Hematopoietic multipotent progenitor cell (in vitro differentiated cells): ENCODE data around the gene TENM4. TPM values are rescaled to one million over a fixed set of nuclear protein-coding genes. Genes with fewer than 3 reads are reported as not detected.

ENCODE experiments used
- DNase-seq, 3 donors: peaks; one replicate each; pipeline ENCODE4 v3.0.0-alpha.2; 2011 to 2015; ENCODE audit warnings: low read depth in 2 of 3, low spot score in 2 of 3
- total RNA-seq: library from RNA; depleted of rRNA; stranded (reverse); fragments of >200 nt; gene quantifications from one replicate; pipeline ENCODE4 v1.2.3, GENCODE V29; 2012

Gene TENM4
- total RNA-seq, 1 donor: under 0.01 TPM

- DNase-seq: no peak
Measured at GRCh38 chr11:79045018-79045799, 395.6 kb downstream of the TENM4 start.

GRCh38 chr11:79044201-79044600 lies 396.6 kb downstream of the TENM4 start:
- no peak for DNase-seq

- DNase-seq: no peak
Measured at GRCh38 chr11:79043726-79044125, 397.1 kb downstream of the TENM4 start.

GRCh38 chr11:79042824-79043223 lies 398.0 kb downstream of the TENM4 start:
- no peak for DNase-seq

DNA sequence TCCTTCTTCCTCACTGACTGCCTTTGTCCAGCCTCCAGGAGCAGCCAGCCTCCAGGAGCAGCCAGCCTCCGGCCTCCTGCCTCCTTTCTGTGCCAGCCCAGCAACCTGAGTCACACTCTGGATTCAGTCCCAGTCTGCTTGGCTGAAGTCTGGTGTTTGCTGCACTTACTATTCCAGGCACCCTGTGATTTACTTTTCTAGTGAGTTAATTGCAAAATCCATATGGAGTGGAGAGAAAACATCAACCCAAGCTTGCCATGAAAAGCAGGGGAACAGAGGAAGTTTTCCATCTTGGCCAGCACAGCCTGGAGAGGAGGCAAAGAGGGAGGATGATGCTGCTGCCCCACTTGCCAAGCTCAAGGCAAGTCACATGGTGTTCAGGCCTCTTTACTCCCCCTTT lies 400.5 kb downstream of the TENM4 start:
- DNase-seq: no peak

DNA sequence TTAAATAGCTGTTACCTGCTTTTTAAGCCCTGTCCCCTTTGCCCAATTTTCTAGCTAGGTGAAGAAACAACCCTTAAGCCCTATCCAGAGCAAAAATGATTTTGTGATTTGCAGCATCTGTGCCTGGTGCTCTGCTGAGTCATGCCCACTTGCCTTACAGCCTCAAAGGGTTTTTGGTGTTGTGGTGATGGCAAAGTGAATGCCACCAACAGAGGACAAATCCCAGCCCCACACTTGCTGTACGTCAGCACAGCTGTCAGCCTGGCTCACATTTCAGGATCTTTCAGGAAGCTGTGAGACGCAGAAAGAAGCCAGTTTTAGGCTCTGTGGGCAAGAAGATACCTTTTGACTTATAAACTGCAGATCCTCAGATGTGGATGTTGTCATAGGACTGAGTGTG lies 401.7 kb downstream of the TENM4 start:
- DNase-seq: no peak

- DNase-seq: no peak
Measured at GRCh38 chr11:79035881-79036280, 404.9 kb downstream of the TENM4 start.

DNA sequence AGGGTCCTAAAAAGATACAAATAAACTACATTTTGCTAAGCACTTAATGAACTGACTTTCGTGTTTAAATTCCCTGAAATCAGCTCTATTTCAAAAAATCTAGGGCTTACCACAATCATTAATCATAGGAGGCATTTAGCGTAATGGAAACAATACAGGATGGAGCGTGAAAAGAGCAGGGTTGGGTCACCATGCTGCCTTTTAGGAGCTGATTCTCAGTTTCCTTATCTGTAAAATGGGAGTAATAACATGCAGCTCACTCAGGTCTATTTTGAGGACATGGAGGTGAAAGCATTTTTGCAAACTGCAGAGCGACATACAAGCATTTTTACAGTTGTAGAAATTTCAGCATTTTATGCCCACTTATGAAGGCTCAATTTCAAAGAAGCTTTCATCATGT lies 407.0 kb downstream of the TENM4 start:
- DNase-seq: no peak

- no peak for DNase-seq
Measured at GRCh38 chr11:79030448-79030847, 410.4 kb downstream of the TENM4 start.

- DNase-seq: peak in 1 of 3 donors; percentile 16
Measured at GRCh38 chr11:79028225-79028624, 412.6 kb downstream of the TENM4 start.

DNA sequence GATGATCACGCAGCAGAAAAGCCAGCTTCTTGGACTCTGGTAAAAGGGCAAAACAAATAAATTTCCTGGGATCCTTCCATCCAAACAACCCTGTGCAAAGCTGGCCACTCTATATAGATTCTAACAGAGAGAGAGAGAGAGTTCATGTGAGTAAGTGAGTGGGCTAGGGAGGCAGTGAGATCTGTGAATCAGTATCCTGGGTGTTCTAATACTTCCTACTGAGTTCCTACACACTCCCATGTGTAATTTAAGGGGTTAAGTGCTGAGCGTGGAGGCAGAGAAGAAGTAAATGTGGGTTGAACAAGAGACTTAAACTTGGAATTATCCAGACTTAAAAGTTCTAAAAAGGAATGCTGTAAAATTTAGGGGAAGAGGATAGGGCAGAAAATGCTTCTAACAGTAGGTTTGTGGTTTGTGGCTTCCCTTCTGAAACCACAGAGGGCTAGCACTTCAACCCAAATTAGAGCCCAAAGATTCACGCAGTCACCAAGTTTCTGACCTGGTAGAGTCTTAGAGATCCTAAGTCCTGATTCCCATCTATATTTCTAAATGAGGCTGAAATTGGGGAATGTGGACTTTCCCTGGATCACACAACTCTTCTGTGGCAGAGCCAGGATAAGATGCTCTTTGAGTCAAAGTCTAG lies 413.9 kb downstream of the TENM4 start:
- peak in 2 of 3 donors; percentile 13 to 42 for DNase-seq

DNA sequence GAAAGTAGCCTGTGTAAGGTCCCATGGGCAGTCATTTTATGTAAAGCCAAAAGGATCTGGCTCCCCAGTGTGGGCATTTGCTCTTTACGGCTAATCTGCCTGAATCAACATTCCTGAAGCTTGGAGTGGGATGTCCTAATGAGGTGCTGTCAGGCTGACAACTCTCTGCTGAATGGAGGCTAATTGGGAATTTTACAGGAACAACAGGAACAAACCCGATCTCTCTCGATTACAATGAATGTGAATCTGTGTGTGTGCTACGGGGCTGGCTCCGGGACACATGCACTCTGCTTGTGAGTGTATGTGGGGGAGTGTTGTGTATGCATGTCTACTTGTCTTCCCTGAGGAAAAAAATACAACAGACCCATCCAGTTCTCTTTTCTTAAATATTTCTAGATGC lies 415.2 kb downstream of the TENM4 start:
- no peak for DNase-seq

GRCh38 chr11:79025097-79025496 lies 415.7 kb downstream of the TENM4 start:
- DNase-seq: no peak

DNA sequence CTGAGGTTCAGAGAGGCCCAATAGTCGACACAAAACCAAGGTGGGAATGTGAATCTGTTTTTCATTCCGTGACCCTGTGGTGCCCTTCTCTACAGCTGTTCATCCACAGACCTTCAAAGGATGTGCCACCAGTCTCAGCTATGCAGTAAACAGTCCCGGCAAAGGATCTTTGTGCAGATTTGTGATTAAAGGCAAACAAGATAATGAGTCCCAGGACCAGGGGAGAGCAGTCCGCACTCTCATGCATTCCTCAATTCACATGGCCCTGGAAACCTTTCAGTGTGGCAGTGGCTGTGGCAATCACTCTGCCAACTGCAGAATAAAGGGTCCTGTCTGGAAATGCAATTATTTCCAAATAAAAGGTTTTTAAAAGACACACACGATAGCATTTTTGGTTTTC lies 418.6 kb downstream of the TENM4 start:
- no peak for DNase-seq

GRCh38 chr11:79021601-79022000 lies 419.2 kb downstream of the TENM4 start:
- DNase-seq: no peak

- no peak for DNase-seq
Measured at GRCh38 chr11:79019975-79020374, 420.9 kb downstream of the TENM4 start.

- no peak for DNase-seq
Measured at GRCh38 chr11:79019277-79019676, 421.6 kb downstream of the TENM4 start.

DNA sequence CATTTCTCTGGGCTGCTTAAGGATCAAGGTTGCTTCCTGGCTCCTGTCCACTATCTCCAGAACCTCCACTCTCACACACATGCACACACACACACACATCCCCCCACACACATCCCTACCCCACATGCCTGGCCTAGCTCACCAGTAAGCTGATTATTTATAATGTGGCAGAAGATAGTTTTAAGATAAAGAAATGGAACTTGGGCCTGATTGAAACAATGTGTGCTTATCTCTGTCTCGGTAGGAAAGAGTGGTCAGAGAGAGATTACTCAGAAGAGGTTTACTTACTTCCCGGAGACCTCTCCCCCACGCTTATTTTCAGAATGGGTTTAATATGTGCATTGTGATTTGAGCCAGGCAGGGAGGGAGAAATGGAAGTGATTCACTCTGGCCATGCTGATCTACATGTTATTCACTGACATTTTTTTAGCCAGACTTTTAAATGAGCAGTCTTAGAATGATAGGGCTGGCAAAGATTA lies 422.4 kb downstream of the TENM4 start:
- peak in 2 of 3 donors; percentile 10 to 13 for DNase-seq

- no peak for DNase-seq
Measured at GRCh38 chr11:79017811-79018210, 423.0 kb downstream of the TENM4 start.

DNA sequence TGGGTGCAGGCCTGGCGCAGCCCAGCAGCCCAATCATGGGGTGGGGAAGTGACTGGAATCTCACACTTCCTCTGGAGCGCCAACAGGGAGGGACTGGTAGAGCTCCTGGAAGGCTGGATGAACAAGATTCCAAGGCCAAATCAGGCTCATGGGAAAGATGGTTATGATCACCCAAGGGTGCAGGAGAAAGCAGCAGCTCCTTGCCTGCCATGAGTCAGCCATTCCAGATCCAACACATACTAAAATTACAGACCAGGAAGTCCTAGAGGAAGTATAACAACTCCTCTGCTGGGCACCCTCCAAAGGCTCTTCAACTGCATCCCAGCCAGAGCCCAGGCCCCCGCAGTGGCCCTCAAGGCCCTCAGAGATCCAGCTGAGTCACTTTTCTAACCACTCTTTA lies 427.3 kb downstream of the TENM4 start:
- no peak for DNase-seq

- no peak for DNase-seq
Measured at GRCh38 chr11:79011357-79011756, 429.5 kb downstream of the TENM4 start.

GRCh38 chr11:79007771-79008402 lies 432.9 kb downstream of the TENM4 start:
- no peak for DNase-seq
